ENCODE data around the gene SH3PXD2A.

Gene SH3PXD2A

DNA sequence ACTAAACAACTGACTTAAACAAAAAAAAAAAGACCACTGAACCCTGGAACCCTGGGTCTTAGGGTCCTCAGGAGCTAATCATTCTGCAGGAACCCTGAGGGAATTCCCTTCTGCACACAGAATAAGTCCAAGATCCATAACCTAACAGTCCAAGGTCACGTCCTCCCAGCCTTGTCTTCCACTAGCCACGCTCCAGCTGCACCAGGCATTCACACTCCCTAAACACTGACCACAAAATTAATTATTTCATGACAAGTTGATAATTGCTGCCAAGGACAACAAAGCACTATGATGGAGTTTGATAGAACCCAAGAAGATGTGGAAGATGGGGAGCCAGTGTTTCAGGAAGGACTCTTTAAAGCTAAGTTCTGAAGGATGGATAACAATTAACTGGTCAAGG lies 130.6 kb downstream of the SH3PXD2A start:
- no peak overlapping the region for H3K4me3 ChIP-seq (ENCODE audit: low read depth, low read length)
- TF ChIP-seq, protein P1, sequence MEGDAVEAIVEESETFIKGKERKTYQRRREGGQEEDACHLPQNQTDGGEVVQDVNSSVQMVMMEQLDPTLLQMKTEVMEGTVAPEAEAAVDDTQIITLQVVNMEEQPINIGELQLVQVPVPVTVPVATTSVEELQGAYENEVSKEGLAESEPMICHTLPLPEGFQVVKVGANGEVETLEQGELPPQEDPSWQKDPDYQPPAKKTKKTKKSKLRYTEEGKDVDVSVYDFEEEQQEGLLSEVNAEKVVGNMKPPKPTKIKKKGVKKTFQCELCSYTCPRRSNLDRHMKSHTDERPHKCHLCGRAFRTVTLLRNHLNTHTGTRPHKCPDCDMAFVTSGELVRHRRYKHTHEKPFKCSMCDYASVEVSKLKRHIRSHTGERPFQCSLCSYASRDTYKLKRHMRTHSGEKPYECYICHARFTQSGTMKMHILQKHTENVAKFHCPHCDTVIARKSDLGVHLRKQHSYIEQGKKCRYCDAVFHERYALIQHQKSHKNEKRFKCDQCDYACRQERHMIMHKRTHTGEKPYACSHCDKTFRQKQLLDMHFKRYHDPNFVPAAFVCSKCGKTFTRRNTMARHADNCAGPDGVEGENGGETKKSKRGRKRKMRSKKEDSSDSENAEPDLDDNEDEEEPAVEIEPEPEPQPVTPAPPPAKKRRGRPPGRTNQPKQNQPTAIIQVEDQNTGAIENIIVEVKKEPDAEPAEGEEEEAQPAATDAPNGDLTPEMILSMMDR (IDR thresholded peaks at IDR 0.05; ENCODE audit: control insufficient read depth, extremely low read depth, insufficient read depth): no peak
- DNase-seq (ENCODE audit: low read depth): no peak

DNA sequence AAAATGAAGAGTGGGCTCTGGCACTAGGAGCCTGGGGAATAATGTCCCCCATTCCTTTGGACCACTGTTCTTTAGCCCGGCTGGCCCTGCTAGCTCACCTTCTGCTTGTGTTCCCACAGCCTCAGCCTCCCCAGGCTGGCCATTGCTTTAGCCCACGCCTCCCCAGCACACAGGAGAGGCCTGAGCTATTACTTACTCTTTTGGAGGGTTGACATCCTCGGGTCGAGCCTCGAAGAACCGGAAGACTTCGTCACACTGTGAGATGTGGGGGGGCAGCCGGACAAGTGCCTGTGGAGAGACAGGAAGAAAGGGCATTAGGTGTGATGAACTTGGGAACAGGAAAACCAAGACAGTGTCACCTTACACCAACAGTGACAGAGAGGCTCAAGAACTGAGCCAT lies 131.3 kb downstream of the SH3PXD2A start:
- TF ChIP-seq, protein P1 (IDR thresholded peaks at IDR 0.05; ENCODE audit: control insufficient read depth, extremely low read depth, insufficient read depth): no peak
- H3K4me3 ChIP-seq (ENCODE audit: low read depth, low read length): no peak overlapping the region
- DNase-seq (ENCODE audit: low read depth): no peak

DNA sequence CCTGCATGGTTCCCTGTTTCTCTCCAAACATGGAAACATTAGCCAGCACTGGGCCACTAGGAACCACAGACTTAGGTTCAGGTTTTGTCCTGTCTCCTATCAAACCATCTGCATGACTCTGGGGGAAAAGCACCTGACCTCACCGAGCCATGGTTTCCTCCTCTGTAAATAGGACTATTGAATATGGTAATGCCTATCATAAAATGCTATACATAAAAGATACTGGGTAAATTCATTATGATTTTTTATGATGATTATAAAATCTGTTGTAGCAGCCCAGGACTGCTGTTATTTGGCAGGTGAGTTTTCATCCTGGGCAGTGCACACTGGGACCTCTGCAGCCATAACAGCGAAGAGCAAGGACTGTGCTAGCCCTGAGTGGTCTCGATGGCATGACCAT lies 131.8 kb downstream of the SH3PXD2A start:
- DNase-seq (ENCODE audit: low read depth): no peak
- TF ChIP-seq, protein P1 (IDR thresholded peaks at IDR 0.05; ENCODE audit: control insufficient read depth, extremely low read depth, insufficient read depth): no peak
- no peak overlapping the region for H3K4me3 ChIP-seq (ENCODE audit: low read depth, low read length)

DNA sequence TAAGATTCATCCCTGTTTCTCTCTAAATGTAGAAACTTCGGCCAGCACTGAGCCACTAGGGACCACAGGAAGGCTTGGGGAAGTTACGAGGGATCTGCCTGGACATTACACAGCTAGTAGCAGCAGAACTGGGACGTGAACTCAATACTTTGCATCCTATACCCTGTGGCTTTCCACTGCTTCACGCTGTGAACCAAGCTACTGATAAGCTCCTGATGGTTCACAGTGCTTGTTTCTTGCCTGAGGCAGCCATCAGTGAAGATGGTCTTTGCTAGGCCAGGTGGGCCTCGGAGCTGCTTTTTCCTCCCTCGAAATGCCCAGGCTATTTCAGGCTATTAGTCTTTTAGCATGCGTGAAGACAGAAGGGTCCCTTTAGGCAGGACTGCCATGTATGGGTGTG lies 132.7 kb downstream of the SH3PXD2A start:
- H3K4me3 ChIP-seq (ENCODE audit: low read depth, low read length): no peak overlapping the region
- DNase-seq (ENCODE audit: low read depth): no peak
- TF ChIP-seq, protein P1 (IDR thresholded peaks at IDR 0.05; ENCODE audit: control insufficient read depth, extremely low read depth, insufficient read depth): no peak

DNA sequence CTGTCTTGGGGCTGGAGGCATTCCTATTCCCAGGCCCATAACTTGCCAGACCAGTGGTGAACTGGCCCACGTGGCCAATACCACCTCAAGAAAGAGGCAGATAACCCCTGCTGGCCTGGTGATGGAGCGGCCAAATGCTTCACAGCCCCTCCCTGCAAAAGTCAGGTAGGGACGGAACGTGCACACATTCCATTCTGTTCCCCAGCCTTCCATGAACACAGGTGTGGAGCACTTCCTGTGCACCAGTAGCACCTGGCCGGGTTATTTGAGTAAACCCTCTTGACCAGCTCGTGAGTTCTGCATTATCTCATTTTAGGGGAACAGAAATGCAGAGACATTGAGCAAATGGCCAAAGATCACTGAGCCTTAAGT lies 134.4 kb downstream of the SH3PXD2A start:
- no peak overlapping the region for H3K4me3 ChIP-seq (ENCODE audit: low read depth, low read length)
- TF ChIP-seq, protein P1 (IDR thresholded peaks at IDR 0.05; ENCODE audit: control insufficient read depth, extremely low read depth, insufficient read depth): no peak
- DNase-seq (ENCODE audit: low read depth): no peak

DNA sequence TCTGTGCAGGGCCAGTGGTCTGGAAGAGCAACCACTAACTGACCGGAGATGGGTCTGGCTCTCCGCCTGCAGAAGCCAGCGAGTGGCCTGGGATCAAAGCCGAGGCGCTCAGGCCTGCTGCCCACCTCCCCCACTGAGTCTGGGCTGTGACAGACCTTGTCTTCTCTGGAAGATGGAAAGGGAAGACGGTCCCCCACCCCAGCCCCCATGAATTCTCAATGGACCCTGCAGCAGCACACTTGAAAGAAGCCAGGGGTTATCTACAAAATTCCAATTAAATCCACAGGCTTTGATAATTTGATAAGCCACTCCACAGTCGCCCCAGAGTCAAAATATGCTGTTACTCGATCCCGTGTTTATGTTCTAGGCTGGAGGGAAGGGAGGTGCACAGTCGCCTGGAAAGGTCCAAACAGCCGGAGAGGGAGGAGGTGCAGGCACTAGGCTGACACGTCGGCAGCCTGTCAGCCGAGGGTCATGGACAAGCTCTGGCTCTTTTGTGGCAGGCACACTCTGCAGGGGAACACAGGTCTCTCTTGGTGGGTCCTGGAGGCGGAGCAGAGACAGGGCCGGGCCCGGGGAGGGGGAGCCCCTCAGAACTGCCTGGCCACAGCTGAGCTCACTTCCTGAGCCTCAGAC lies 134.9 kb downstream of the SH3PXD2A start:
- TF ChIP-seq, protein P1 (IDR thresholded peaks at IDR 0.05; ENCODE audit: control insufficient read depth, extremely low read depth, insufficient read depth): no peak
- no peak overlapping the region for H3K4me3 ChIP-seq (ENCODE audit: low read depth, low read length)
- DNase-seq (ENCODE audit: low read depth): no peak

DNA sequence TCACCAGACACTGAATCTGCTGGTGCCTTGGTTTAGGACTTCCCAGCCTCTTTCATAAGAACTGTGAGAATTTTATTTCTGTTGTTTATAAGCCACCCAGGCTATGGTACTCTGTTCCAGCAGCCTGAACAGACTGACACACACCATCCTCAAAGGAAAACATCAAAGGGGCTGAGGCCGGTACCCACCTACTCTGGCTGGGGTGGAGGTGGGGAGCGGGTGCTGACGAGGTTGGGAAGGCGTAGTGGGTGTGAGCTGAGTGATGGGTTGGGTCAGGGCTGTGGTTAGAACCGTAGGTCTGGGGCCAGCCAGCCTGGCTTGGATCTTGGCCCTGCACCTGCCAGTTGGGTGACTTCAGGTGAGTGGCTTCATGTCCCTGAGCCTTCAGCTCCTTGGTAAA lies 136.3 kb downstream of the SH3PXD2A start:
- TF ChIP-seq, protein P1 (IDR thresholded peaks at IDR 0.05; ENCODE audit: control insufficient read depth, extremely low read depth, insufficient read depth): no peak
- no peak for DNase-seq (ENCODE audit: low read depth)
- no peak overlapping the region for H3K4me3 ChIP-seq (ENCODE audit: low read depth, low read length)

All from LNCaP clone FGC (cell line).